ENCODE results near the gene CLTCL1. TPM values are rescaled to one million over a fixed set of nuclear protein-coding genes. Genes with fewer than 3 reads are reported as not detected.
"Not testable (repeated sequence)": the region's sequence is repeated elsewhere in the genome, so short reads cannot be mapped to it uniquely, and the experiment has no call there.

The CLTCL1 gene
- total and polyA plus RNA-seq, 4 experiments from 2014 or later: 0.80 to 1.7 TPM; not detected in 2

DNA sequence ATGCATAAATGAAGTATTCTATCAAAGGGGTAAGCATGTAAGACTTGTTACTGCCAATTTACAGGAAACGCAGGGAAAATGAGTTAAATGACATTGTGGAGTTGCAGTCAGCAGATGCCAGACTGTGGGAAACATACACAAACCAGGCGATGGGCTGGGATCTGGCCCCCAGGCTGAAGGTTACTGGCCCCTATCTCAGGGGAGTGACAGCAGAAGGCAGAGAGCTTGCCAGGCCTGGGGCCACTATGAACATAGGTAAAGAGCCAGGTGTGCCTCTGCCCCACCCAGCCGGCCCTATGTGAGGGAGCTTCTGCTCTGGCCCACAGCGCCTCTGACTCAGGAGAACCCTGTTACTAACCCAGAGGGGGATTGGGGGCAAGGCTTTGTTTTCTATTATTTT, 86.9 kb downstream of the CLTCL1 start:
- no peak overlapping the region for H3K4me3 Mint-ChIP-seq

DNA sequence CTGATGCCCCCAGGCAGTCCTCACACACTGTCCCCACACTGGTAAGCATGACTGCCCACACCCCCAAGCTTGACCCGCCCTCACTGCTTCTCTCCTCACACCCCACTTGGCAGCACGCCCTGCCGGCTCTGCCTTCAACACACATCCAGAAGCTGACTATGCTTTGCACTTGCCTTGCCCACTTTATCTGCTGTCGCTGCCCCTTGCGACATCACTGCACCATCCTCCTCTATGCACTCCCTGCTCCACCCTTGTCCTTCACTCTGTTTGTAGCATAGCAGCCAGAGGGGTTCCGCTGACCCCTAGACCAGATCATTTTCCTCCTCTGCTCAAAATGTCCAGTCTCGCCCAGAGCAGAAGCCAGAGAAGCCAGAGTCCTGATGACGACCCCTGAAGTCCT, 87.7 kb downstream of the CLTCL1 start:
- no peak overlapping the region for H3K4me3 ChIP-seq (ENCODE audit: low read length in 2 of 2)
- no peaks in the 10 kb centered on the region for H3K36me3 ChIP-seq (ENCODE audit: insufficient read depth, low read length)
- no peaks in the 10 kb centered on the region for H3K4me1 Mint-ChIP-seq
- CTCF ChIA-PET (ENCODE audit: partially characterized antibody): no interaction called here
- no peak overlapping the region for H3K27ac ChIP-seq (ENCODE audit: low read depth, low read length)
- H3K27me3 ChIP-seq (ENCODE audit: insufficient read depth, low read length): no peaks in the 10 kb centered on the region
- H3K27ac Mint-ChIP-seq: peak overlapping the region in 3 of 7 donors; percentile 1 to 65 (median 60)
- H3K9me3 ChIP-seq (ENCODE audit: control insufficient read depth in 1 of 2, low read length in 2 of 2): no peaks in the 10 kb centered on the region
- intact Hi-C loops (cut with micrococcal nuclease): no loop called here
- peaks cover 0 to 2% (median 0%) of the 10 kb centered on the region in 8 donors for H3K9me3 Mint-ChIP-seq
- H3K4me1 ChIP-seq (ENCODE audit: insufficient read depth, low read length): no peaks in the 10 kb centered on the region
- no peaks in the 10 kb centered on the region for H3K36me3 Mint-ChIP-seq
- H3K27me3 Mint-ChIP-seq: peaks cover 2 to 3% of the 10 kb centered on the region in 2 donors
- POLR2A ChIA-PET (ENCODE audit: partially characterized antibody): no interaction called here
- H3K4me3 Mint-ChIP-seq: no peak overlapping the region
- no peak for DNase-seq

More for the DNA sequence above, 86.9 kb downstream of the CLTCL1 start:
- no peaks in the 10 kb centered on the region for H3K4me1 ChIP-seq (ENCODE audit: insufficient read depth, low read length)
- peaks cover 3 to 6% of the 10 kb centered on the region in 2 donors for H3K27me3 Mint-ChIP-seq
- no peak overlapping the region for H3K27ac Mint-ChIP-seq
- peaks cover 0 to 2% (median 0%) of the 10 kb centered on the region in 8 donors for H3K9me3 Mint-ChIP-seq
- CTCF ChIA-PET (ENCODE audit: partially characterized antibody): no interaction called here
- intact Hi-C loops (cut with micrococcal nuclease): no loop called here
- no peak overlapping the region for H3K27ac ChIP-seq (ENCODE audit: low read depth, low read length)
- H3K4me1 Mint-ChIP-seq: no peaks in the 10 kb centered on the region
- POLR2A ChIA-PET (ENCODE audit: partially characterized antibody): no interaction called here
- peaks cover 0 to 4% of the 10 kb centered on the region in 2 donors for H3K36me3 Mint-ChIP-seq
- no peak for DNase-seq
- H3K4me3 ChIP-seq (ENCODE audit: low read length in 2 of 2): no peak overlapping the region
- H3K9me3 ChIP-seq (ENCODE audit: control insufficient read depth in 1 of 2, low read length in 2 of 2): no peaks in the 10 kb centered on the region
- H3K36me3 ChIP-seq (ENCODE audit: insufficient read depth, low read length): no peaks in the 10 kb centered on the region
- no peaks in the 10 kb centered on the region for H3K27me3 ChIP-seq (ENCODE audit: insufficient read depth, low read length)

DNA sequence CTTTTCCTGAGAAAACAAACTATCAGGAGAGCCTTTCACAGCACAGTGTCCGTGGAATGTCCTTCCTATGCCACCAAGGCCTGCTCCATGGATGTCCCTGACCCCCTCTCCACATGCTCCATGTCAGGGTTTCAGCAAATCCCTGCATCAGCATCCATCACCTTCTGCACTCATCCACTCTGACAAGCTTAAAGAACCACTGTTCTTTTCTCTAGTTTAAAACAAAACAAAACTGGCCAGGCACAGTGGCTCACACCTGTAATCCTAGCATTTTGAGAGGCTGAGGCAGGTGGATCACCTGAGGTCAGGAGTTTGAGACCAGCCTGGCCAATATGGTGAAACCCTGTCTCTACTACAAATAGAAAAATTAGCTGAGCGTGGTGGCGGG, 88.7 kb downstream of the CLTCL1 start:
- H3K36me3 Mint-ChIP-seq; POLR2A ChIA-PET (ENCODE audit: partially characterized antibody); intact Hi-C loops (cut with micrococcal nuclease); DNase-seq; H3K27me3 Mint-ChIP-seq; H3K9me3 ChIP-seq (ENCODE audit: control insufficient read depth in 1 of 2, low read length in 2 of 2); H3K36me3 ChIP-seq (ENCODE audit: insufficient read depth, low read length); H3K4me1 Mint-ChIP-seq; H3K4me1 ChIP-seq (ENCODE audit: insufficient read depth, low read length); H3K27ac Mint-ChIP-seq; H3K4me3 Mint-ChIP-seq; H3K27me3 ChIP-seq (ENCODE audit: insufficient read depth, low read length); H3K9me3 Mint-ChIP-seq; CTCF ChIA-PET (ENCODE audit: partially characterized antibody); H3K27ac ChIP-seq (ENCODE audit: low read depth, low read length); H3K4me3 ChIP-seq (ENCODE audit: low read length in 2 of 2): not testable (repeated sequence)

DNA sequence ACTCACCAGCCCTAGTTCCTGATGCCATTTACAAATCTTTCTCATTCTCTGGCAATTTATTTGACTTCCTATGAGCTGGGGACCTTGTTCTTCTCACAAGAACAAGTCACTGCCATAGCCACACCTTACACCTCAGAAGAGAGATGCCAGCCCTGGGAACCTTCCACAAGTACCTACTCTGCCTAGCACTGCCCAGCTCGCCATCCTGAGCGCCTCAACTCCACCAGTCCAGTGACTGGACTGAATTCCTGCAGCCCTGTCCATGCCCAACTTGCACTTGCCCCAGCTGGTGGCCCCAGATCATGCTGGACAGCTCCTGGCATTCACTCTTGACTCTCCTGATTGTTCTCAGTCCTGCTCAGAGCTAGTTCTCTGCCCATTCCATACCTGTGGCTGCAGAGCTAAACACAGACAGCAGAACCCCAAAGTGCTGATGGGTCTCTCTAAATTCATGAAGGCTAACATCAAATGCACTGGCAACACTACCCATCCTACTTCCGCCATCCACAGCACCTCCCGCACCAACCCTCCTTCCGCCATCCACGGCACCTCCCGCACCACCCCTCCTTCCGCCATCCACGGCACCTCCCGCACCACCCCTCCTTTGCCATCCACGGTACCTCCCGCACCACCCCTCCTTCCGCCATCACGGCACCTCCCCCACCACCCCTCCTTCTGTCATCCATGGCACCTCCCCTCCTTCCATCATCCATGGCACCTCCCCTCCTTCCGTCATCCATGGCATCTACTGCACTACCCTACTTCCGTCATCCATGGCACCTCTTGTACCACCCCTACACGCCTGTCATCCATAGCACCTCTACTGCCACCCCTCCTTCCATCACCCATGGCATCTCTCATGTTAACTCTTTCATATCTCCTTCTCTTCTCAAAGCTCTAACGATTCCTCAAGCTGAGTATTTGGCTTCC, 89.4 kb downstream of the CLTCL1 start:
- H3K36me3 ChIP-seq (ENCODE audit: insufficient read depth, low read length): no peaks in the 10 kb centered on the region
- Mint-ChIP-seq H3K27me3 (peaks cover 0 to 2% of the 10 kb centered on the region in 2 donors), H3K4me1 (no peaks in the 10 kb centered on the region), H3K4me3 (no peak overlapping the region), H3K9me3 (peaks cover 0 to 2% (median 0%) of the 10 kb centered on the region in 8 donors), H3K27ac (no peak overlapping the region), H3K36me3 (no peaks in the 10 kb centered on the region)
- no peak overlapping the region for H3K27ac ChIP-seq (ENCODE audit: low read depth, low read length)
- intact Hi-C loops (cut with micrococcal nuclease): no loop called here
- H3K27me3 ChIP-seq (ENCODE audit: insufficient read depth, low read length): no peaks in the 10 kb centered on the region
- DNase-seq: no peak
- H3K4me3 ChIP-seq (ENCODE audit: low read length in 2 of 2): no peak overlapping the region
- H3K9me3 ChIP-seq (ENCODE audit: control insufficient read depth in 1 of 2, low read length in 2 of 2): no peaks in the 10 kb centered on the region
- no peaks in the 10 kb centered on the region for H3K4me1 ChIP-seq (ENCODE audit: insufficient read depth, low read length)
- CTCF ChIA-PET (ENCODE audit: partially characterized antibody): no interaction called here
- POLR2A ChIA-PET (ENCODE audit: partially characterized antibody): no interaction called here

DNA sequence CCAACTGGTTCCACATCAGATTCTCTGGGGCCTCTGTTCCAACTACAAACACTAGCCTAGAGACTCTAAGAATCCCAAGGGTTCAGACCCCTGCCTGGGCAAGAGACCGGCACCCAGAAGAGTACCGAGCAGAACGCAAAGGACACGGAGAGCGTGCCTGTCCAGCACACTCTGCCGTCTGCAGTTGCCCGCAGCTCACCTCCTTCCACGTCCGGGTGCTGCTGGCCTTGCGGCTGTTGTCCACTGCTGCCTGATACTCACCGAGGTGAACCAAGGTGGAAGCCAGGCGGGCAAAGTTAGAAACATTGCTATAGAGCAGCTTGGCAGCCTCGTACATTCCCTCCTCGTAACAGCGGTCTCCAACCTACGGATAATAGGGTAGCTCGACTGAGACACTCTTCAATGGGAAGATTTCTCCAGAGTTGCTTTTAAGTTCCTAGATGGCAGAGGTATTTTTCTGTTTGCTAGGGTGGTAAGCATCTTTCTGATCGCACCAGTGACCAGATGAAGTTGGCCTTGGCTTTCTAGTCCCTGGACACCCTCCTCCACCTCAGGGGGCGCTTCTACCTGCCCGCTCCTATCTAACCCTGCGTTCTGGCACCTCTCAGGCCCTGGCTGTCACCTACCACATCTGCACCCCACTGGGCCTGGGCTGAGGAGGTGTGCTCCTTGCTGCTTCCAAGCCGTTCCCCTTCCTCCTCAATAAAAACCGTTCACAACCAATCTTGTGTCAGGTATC, 90.2 kb downstream of the CLTCL1 start:
- Mint-ChIP-seq H3K4me1 (peaks cover 0 to under 1% (median 0%) of the 10 kb centered on the region in 4 donors), H3K27me3 (no peaks in the 10 kb centered on the region), H3K27ac (no peak overlapping the region), H3K4me3 (no peak overlapping the region), H3K36me3 (no peaks in the 10 kb centered on the region), H3K9me3 (peaks cover 0 to 2% (median 0%) of the 10 kb centered on the region in 8 donors)
- Histone ChIP-seq H3K4me1 (ENCODE audit: insufficient read depth, low read length) (no peaks in the 10 kb centered on the region), H3K9me3 (ENCODE audit: control insufficient read depth in 1 of 2, low read length in 2 of 2) (no peaks in the 10 kb centered on the region), H3K36me3 (ENCODE audit: insufficient read depth, low read length) (no peaks in the 10 kb centered on the region), H3K27me3 (ENCODE audit: insufficient read depth, low read length) (no peaks in the 10 kb centered on the region), H3K27ac (ENCODE audit: low read depth, low read length) (no peak overlapping the region), H3K4me3 (ENCODE audit: low read length in 2 of 2) (no peak overlapping the region)
- no peak for DNase-seq
- POLR2A ChIA-PET (ENCODE audit: partially characterized antibody): no interaction called here
- CTCF ChIA-PET (ENCODE audit: partially characterized antibody): no interaction called here
- intact Hi-C loops (cut with micrococcal nuclease): no loop called here

DNA sequence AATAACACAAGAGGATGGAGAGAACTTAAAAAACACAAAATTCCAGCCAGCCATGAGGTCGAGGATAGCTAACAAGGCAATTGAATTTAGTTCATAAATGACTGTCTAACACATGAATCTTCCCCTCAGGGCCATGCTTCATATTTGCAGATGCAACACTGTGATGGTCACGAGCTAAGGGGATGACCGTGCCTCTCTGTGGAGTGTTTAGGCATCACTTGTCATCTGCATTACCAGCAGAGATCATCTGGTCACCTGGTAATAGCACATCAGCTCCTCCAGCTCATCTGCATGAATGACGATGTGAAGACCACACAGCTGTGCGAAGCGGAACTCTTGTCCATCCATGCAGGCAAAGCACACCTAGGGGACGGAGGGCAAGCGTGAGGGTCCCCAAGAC, 92.0 kb downstream of the CLTCL1 start:
- CTCF ChIA-PET (ENCODE audit: partially characterized antibody): no interaction called here
- Histone ChIP-seq H3K9me3 (ENCODE audit: control insufficient read depth in 1 of 2, low read length in 2 of 2) (no peaks in the 10 kb centered on the region), H3K4me3 (ENCODE audit: low read length in 2 of 2) (no peak overlapping the region), H3K4me1 (ENCODE audit: insufficient read depth, low read length) (peaks cover 9% of the 10 kb centered on the region), H3K36me3 (ENCODE audit: insufficient read depth, low read length) (no peaks in the 10 kb centered on the region), H3K27ac (ENCODE audit: low read depth, low read length) (no peak overlapping the region), H3K27me3 (ENCODE audit: insufficient read depth, low read length) (no peaks in the 10 kb centered on the region)
- no peak for DNase-seq
- Mint-ChIP-seq H3K27me3 (no peaks in the 10 kb centered on the region), H3K4me3 (no peak overlapping the region), H3K36me3 (no peaks in the 10 kb centered on the region), H3K9me3 (peaks cover 0 to 2% (median 0%) of the 10 kb centered on the region in 8 donors), H3K4me1 (peaks cover 9 to 16% (median 13%) of the 10 kb centered on the region in 4 donors), H3K27ac (no peak overlapping the region)
- POLR2A ChIA-PET (ENCODE audit: partially characterized antibody): no interaction called here
- intact Hi-C loops (cut with micrococcal nuclease): no loop called here

DNA sequence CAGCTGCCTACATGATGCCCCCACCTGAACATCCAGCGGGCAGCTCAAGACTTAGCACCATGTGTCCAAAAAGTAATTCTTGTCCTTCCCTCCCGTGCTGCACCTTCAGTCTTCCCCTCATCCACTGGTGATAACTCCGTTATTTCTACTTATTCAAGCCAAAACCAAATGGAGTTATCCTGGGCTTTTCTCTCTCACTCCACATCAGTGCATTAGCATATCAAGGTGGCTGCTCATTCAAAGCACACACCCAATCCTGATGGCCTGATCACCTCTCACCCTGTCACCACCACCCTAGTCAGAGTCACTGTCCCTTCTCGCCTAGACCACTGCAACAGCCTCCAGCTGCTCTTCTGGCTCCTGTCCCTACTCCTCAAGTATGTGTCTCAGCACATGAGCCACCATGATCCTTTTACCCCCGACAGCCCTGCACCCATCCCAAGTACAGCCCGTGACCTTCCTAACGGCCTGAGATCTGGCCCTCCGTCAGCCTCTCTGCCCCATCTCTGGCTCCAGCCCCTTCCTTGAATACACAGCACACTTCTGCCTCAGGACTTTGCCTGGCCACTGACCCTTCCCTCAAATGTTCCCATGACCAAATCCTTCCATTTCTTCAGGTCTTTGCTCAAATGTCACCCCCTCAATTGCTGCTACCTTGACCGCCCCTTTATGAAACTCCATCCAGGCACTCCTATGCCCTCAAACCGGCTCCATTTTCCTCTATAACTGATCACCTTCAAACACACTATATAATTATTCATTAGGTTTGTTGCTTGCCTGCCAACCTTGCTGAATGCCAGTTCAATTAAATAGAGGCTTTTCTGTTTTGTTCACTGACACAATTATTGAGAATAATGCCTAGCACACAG, 93.3 kb downstream of the CLTCL1 start:
- Histone ChIP-seq H3K4me1 (ENCODE audit: insufficient read depth, low read length) (peaks cover 9% of the 10 kb centered on the region), H3K27me3 (ENCODE audit: insufficient read depth, low read length) (no peaks in the 10 kb centered on the region), H3K36me3 (ENCODE audit: insufficient read depth, low read length) (no peaks in the 10 kb centered on the region), H3K9me3 (ENCODE audit: control insufficient read depth in 1 of 2, low read length in 2 of 2) (no peaks in the 10 kb centered on the region), H3K4me3 (ENCODE audit: low read length in 2 of 2) (no peak overlapping the region), H3K27ac (ENCODE audit: low read depth, low read length) (no peak overlapping the region)
- DNase-seq: no peak
- POLR2A ChIA-PET (ENCODE audit: partially characterized antibody): no interaction called here
- intact Hi-C loops (cut with micrococcal nuclease): no loop called here
- Mint-ChIP-seq H3K36me3 (no peaks in the 10 kb centered on the region), H3K27ac (peak overlapping the region in 1 of 7 donors; percentile 11), H3K9me3 (peaks cover 0 to 2% (median 0%) of the 10 kb centered on the region in 8 donors), H3K4me3 (no peak overlapping the region), H3K4me1 (peaks cover 9 to 16% (median 13%) of the 10 kb centered on the region in 4 donors), H3K27me3 (no peaks in the 10 kb centered on the region)
- CTCF ChIA-PET (ENCODE audit: partially characterized antibody): no interaction called here
